GM19043 (cell line): ENCODE data around the gene NUDT19.
"Not testable (repeated sequence)": the region's sequence is repeated elsewhere in the genome, so short reads cannot be mapped to it uniquely, and the experiment has no call there.

ENCODE experiments used
- ATAC-seq: cut with Tn5 transposase; IDR thresholded peaks from one replicate; pipeline ENCODE4 v1.9.1; 2021; ENCODE audit warnings: low read depth; ENCODE audit not compliant: unreplicated experiment

Gene NUDT19

GRCh38 chr19:32704006-32704405, 12.4 kb downstream of the NUDT19 start:
- not testable (repeated sequence) for ATAC-seq

- ATAC-seq: no peak
Observed at GRCh38 chr19:32708457-32708856, 16.8 kb downstream of the NUDT19 start.

- no peak for ATAC-seq
Observed at GRCh38 chr19:32709032-32709431, 17.4 kb downstream of the NUDT19 start.

- ATAC-seq: no peak
Observed at GRCh38 chr19:32711747-32712146, 20.1 kb downstream of the NUDT19 start.

GRCh38 chr19:32716203-32716602, 24.6 kb downstream of the NUDT19 start:
- not testable (repeated sequence) for ATAC-seq

- no peak for ATAC-seq
Observed at GRCh38 chr19:32717496-32717895, 25.9 kb downstream of the NUDT19 start.

GRCh38 chr19:32718286-32718685, 26.7 kb downstream of the NUDT19 start:
- ATAC-seq: no peak

- ATAC-seq: no peak
Observed at GRCh38 chr19:32719611-32720059, 28.0 kb downstream of the NUDT19 start, which contains the start of gene TDRD12. Gene TDRD12 (plus strand): TSS chr19:32719767. CDS start chr19:32720073, 306 bp downstream.

- no peak for ATAC-seq
Observed at GRCh38 chr19:32720216-32720935, 28.8 kb downstream of the NUDT19 start.

- ATAC-seq: no peak
Observed at GRCh38 chr19:32720936-32721250, 29.3 kb downstream of the NUDT19 start.

GRCh38 chr19:32735936-32736335, 44.3 kb downstream of the NUDT19 start:
- ATAC-seq: no peak

- ATAC-seq: no peak
Observed at GRCh38 chr19:32743021-32743420, 51.4 kb downstream of the NUDT19 start.

GRCh38 chr19:32743447-32743846, 51.8 kb downstream of the NUDT19 start:
- no peak for ATAC-seq

- no peak for ATAC-seq
Observed at GRCh38 chr19:32744555-32745325, 53.1 kb downstream of the NUDT19 start.

- ATAC-seq: not testable (repeated sequence)
Observed at GRCh38 chr19:32745594-32746251, 54.1 kb downstream of the NUDT19 start.

GRCh38 chr19:32746631-32747196, 55.1 kb downstream of the NUDT19 start:
- not testable (repeated sequence) for ATAC-seq

GRCh38 chr19:32748497-32748896, 56.9 kb downstream of the NUDT19 start:
- no peak for ATAC-seq

- ATAC-seq: no peak
Observed at GRCh38 chr19:32748948-32749347, 57.3 kb downstream of the NUDT19 start.

- no peak for ATAC-seq
Observed at GRCh38 chr19:32749361-32749760, 57.7 kb downstream of the NUDT19 start.

- no peak for ATAC-seq
Observed at GRCh38 chr19:32750441-32751055, 58.9 kb downstream of the NUDT19 start.

- no peak for ATAC-seq
Observed at GRCh38 chr19:32751066-32751465, 59.4 kb downstream of the NUDT19 start.
